Kidney (tissue), 14 donors: Measurements from ENCODE around the gene MLPH. TPM values are rescaled to one million over a fixed set of nuclear protein-coding genes. Genes with fewer than 3 reads are reported as not detected.

Experiments
- DNase-seq, 5 donors: peaks; one replicate each; pipeline ENCODE4 v3.0.0-alpha.2; 2013 to 2020
- FAIRE-seq: peaks from 2 replicates; lab custom pipeline; 2012; peaks lifted over from hg19 to GRCh38; lab: Jason Lieb, UNC
- H3K27ac ChIP-seq, 2 donors: one replicate each; pipeline ENCODE4 v1.7.0; 2013; ENCODE audit warnings: low read depth in 2 of 2, low read length in 2 of 2, inconsistent platforms in 1 of 2
- H3K27me3 ChIP-seq: one replicate; pipeline ENCODE4 v1.7.1; 2013; ENCODE audit warnings: low read length, inconsistent platforms; ENCODE audit not compliant: control insufficient read depth, insufficient read depth
- H3K36me3 ChIP-seq, 3 donors: one replicate each; pipeline versions ENCODE4 v1.7.0 to v1.7.1; 2013; ENCODE audit warnings: low read length in 3 of 3, control low read depth in 1 of 3, inconsistent platforms in 1 of 3; ENCODE audit not compliant: insufficient read depth in 3 of 3, control insufficient read depth in 2 of 3
- H3K4me1 ChIP-seq, 3 donors: one replicate each; pipeline versions ENCODE4 v1.7.0 to v1.7.1; 2013; ENCODE audit warnings: low read length in 3 of 3, inconsistent platforms in 1 of 3, low read depth in 1 of 3; ENCODE audit not compliant: control insufficient read depth in 2 of 3, insufficient read depth in 2 of 3
- H3K4me3 ChIP-seq, 3 donors: one replicate each; pipeline versions ENCODE4 v1.7.0 to v1.8.1; 2013; ENCODE audit warnings: low read length in 3 of 3, control low read depth in 1 of 3, inconsistent platforms in 1 of 3
- H3K9ac ChIP-seq, 3 donors: one replicate each; pipeline versions ENCODE4 v1.7.0 to v1.7.1; 2013; ENCODE audit warnings: low read length in 3 of 3, control low read depth in 1 of 3, inconsistent platforms in 1 of 3
- H3K9me3 ChIP-seq, 3 donors: one replicate each; pipeline versions ENCODE4 v1.7.0 to v1.7.1; 2013; ENCODE audit warnings: low read length in 3 of 3, control low read depth in 1 of 3, inconsistent platforms in 1 of 3; ENCODE audit not compliant: control insufficient read depth in 2 of 3, insufficient read depth in 1 of 3
- intact Hi-C: fragments of 100-400 bp; cut with DNase I; formaldehyde crosslinking; loops from one replicate; pipeline ENCODE4 v1.11.1; 2022
- polyA plus RNA-seq: library from polyadenylated mRNA; stranded (reverse); fragments of 350-450 nt; fragmentation: Illumina TruSeq; extraction: RNeasy Lipid Tissue Mini Kit (QIAGEN cat#74804); gene quantifications from one replicate; pipeline ENCODE4 v1.2.3, GENCODE V29; 2014; ENCODE audit warnings: low read depth, low replicate concordance; ENCODE audit not compliant: insufficient read depth
- total RNA-seq: library from RNA; stranded (reverse); fragmentation: NEBNext Ultra II Directional; extraction: Animal tissue kit (Norgen Biotek cat#: 25700); gene quantifications from one replicate; pipeline ENCODE4 v1.2.1, GENCODE V29; 2021
- TF ChIP-seq, protein P1 (sequence below): IDR thresholded peaks from 3 replicates; pipeline ENCODE4 v1.5.1; 2012; ENCODE audit warnings: mild to moderate bottlenecking, moderate library complexity, borderline replicate concordance; ENCODE audit not compliant: insufficient read depth; ENCODE audit errors: extremely low read depth
- donor health status: control.
- donor health status: control.
- donor health status: control.
- donor health status: control.
- donor health status: control.
- donor health status: DM: yes; HTN: yes; CAD: no.
- donor health status: Normal renal cell carcinoma (clear cell type).

The MLPH gene
- total and polyA plus RNA-seq, 2 donors from 2014 or later = 4.6 to 9.6 TPM

DNA sequence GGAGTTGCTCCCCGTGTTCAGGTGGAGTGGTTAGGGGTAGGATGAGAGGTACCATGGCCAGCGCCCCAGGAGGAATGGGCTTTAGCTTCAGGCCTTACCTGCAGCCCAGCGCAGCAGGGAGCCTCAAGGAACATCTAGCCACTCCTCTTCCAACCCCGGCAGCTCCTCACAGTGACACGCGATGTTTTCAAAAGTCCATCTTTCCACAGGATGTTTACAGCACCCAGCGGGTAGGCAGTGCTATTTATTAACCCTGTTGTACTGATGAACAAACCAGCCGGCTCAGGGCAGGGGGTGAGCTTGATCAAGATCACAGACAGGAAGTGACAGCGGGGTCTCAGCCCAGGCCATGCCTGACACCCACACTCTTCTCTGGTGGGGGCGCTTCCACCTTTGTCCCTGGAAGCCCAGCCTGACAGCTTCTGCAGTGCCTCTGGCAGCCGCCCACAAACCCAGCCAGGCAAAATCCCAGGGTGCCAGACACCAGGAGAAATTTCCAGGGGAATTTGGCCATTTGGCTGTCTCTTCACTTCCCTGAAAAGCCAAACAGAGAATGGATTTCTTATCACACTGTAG, 60.9 kb downstream of the MLPH start:
- peak in 2 of 5 donors; percentile 58 to 66 for DNase-seq
- Histone ChIP-seq H3K4me1 (peaks cover 0 to 6% (median 3%) of the 10 kb centered on the region in 3 donors), H3K36me3 (no peaks in the 10 kb centered on the region), H3K27ac (no peak overlapping the region), H3K4me3 (no peak overlapping the region), H3K9ac (no peak overlapping the region), H3K27me3 (no peaks in the 10 kb centered on the region), H3K9me3 (no peaks in the 10 kb centered on the region)
- no peak for FAIRE-seq
- intact Hi-C loops = no loop called here
- TF ChIP-seq, protein P1, sequence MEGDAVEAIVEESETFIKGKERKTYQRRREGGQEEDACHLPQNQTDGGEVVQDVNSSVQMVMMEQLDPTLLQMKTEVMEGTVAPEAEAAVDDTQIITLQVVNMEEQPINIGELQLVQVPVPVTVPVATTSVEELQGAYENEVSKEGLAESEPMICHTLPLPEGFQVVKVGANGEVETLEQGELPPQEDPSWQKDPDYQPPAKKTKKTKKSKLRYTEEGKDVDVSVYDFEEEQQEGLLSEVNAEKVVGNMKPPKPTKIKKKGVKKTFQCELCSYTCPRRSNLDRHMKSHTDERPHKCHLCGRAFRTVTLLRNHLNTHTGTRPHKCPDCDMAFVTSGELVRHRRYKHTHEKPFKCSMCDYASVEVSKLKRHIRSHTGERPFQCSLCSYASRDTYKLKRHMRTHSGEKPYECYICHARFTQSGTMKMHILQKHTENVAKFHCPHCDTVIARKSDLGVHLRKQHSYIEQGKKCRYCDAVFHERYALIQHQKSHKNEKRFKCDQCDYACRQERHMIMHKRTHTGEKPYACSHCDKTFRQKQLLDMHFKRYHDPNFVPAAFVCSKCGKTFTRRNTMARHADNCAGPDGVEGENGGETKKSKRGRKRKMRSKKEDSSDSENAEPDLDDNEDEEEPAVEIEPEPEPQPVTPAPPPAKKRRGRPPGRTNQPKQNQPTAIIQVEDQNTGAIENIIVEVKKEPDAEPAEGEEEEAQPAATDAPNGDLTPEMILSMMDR = no peak

DNA sequence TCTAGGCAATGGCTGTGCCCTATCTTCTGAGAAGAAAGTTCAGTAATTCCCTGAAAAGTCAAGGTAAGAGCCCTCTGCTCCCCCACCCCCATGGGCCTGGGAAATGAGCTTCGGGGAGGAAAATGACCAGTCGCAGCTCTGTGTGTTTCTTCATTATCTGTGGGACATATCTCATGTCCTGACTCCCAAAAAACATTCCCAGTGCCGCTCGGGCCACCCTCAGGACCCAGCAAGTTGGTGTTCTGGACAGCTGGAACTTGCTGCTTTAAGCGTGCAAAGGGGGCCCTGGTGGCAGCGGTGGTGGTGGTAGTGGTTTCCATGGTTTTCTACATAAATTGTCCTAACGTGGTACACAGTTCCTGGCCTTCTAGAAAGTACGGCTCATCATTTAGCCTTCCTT, 62.2 kb downstream of the MLPH start:
- Histone ChIP-seq H3K9ac (no peak overlapping the region), H3K27me3 (no peaks in the 10 kb centered on the region), H3K36me3 (no peaks in the 10 kb centered on the region), H3K27ac (no peak overlapping the region), H3K9me3 (no peaks in the 10 kb centered on the region), H3K4me1 (peaks cover 0 to 6% (median 3%) of the 10 kb centered on the region in 3 donors), H3K4me3 (no peak overlapping the region)
- TF ChIP-seq, protein P1 = no peak
- FAIRE-seq = no peak
- DNase-seq = peak in 1 of 5 donors; percentile 35
- intact Hi-C loops = no loop called here

DNA sequence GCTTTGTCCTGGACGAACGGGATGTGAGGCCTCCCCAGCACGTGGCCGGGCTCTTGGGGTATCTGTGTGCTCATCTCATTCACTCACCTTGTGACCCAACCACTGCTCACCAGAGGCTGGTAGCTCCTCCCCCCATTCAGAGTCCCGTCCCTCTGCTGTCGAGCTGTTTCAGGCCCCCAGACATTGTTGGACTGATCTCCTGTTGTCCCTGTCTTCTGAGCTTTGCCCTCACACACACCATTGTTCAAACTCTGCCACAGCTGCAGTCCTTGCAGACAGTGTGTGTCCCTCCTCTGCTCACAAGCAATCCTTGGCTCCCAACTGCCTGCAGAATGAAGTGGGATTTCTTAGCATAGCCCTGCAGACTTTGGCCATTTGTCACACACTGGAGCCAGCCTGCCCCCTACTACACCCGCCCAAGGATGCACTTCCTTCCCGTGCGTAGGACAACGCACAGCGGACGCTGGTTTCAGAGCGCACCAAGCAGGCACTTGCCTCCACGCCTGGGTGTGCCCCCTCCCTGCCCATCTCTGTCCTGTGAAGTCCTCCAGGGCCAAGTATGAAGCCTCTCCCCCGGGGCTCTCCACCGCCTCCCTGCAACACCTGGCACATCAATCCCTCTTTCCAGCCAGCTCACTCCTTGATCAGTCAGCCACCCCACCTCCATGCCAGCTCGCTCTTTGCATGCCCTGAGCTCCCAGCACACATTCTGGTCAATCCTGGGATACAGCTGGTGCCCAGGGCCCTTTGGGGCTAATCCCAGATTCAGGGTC, 62.8 kb downstream of the MLPH start:
- DNase-seq (peak in 1 of 5 donors; percentile 57), FAIRE-seq (no peak)
- no peak overlapping the region for H3K27ac ChIP-seq
- intact Hi-C loops = no loop called here
- TF ChIP-seq, protein P1 = no peak
- H3K9me3 ChIP-seq = no peaks in the 10 kb centered on the region
- H3K9ac ChIP-seq = no peak overlapping the region
- H3K27me3 ChIP-seq = no peaks in the 10 kb centered on the region
- H3K4me3 ChIP-seq = no peak overlapping the region
- H3K36me3 ChIP-seq = no peaks in the 10 kb centered on the region
- peaks cover 0 to 6% (median 3%) of the 10 kb centered on the region in 3 donors for H3K4me1 ChIP-seq
